ENCODE results near the gene PRPF8. TPM values are rescaled to one million over a fixed set of nuclear protein-coding genes. Genes with fewer than 3 reads are reported as not detected.
A peak's percentile ranks its signal among the peaks of the same experiment; 100 is the strongest.

PRPF8 gene
- total and polyA plus RNA-seq, 4 experiments from 2014 or later: 87.9 to 464 (median 327) TPM

DNA sequence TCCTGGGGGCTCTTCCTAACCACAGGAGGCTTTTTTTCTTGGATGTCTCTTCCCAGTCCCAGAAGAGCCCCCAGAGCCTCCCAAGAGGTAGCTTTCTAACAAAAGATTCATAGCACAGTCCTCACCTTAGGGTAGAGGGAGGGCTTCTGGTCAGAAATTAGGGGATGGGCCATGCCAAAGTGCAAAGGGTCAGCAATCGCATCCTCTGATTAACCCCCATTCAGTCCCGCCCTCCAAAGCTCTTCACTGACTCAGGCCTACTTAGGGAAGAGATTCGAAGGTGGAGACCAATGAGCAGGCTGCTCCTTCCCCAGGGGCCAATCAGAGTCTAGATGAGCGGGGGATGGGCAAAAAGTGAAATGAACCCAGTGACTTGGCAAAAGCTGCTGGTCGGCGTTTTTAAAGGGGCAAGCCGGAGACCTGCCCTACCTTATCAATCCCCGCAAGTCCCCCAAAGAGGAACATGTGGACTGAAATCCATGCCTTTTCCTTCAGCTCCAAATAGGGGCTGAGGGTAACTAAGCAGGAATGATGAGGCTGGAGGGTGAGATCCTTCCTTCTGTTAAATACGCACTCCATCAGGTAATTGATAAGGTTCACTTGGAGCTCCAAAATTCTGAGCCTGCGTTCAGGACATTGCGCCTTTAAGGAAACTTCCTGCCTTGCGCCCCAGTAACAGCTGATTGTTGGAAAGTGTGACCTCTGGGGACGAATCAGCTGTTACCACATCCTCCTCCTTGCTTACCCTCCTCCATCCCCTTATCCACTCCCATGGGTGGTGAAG is 32.4 kb upstream of the PRPF8 start:
- peaks cover 14 to 49% (median 30%) of the 10 kb centered on the region in 4 donors for H3K4me1 Mint-ChIP-seq
- DNase-seq: peak; percentile 76 to 86 (median 79)
- Histone ChIP-seq H3K4me3 (ENCODE audit: low read length in 2 of 2) (peak overlapping the region; percentile 76 to 100), H3K36me3 (ENCODE audit: insufficient read depth, low read length) (no peaks in the 10 kb centered on the region), H3K27ac (ENCODE audit: low read depth, low read length) (peak overlapping the region; percentile 89), H3K9me3 (ENCODE audit: control insufficient read depth in 1 of 2, low read length in 2 of 2) (no peaks in the 10 kb centered on the region), H3K4me1 (ENCODE audit: insufficient read depth, low read length) (peaks cover 33% of the 10 kb centered on the region), H3K27me3 (ENCODE audit: insufficient read depth, low read length) (no peaks in the 10 kb centered on the region)
- ChIA-PET CTCF (ENCODE audit: partially characterized antibody) (interaction anchor here (0.9 to 7.4 kb wide), 18 partner anchors 10 to 528 kb away, joined by 3 to 161 read pairs (median 4); partner anchors contain the start of genes HIC1, RILP and RTN4RL1), POLR2A (ENCODE audit: partially characterized antibody) (interaction anchor here (0.6 to 5.8 kb wide), 50 partner anchors 8 to 1069 kb away, joined by 3 to 79 read pairs (median 5); partner anchors contain the start of genes HIC1, INPP5K, OVCA2 and PITPNA)
- no peaks in the 10 kb centered on the region for H3K27me3 Mint-ChIP-seq
- peak overlapping the region; percentile 90 to 96 (median 94) for H3K4me3 Mint-ChIP-seq
- H3K9me3 Mint-ChIP-seq: peaks cover 0 to 3% (median 0%) of the 10 kb centered on the region in 8 donors
- intact Hi-C loops (cut with micrococcal nuclease): loop anchor here (1.0 to 2.0 kb wide), 8 partner anchors 33 to 720 kb away; partner anchors contain the start of genes MNT, PRPF8, RILP and SLC43A2
- H3K36me3 Mint-ChIP-seq: peaks cover 5% of the 10 kb centered on the region in 2 donors
- H3K27ac Mint-ChIP-seq: peak overlapping the region; percentile 89 to 98 (median 96)

DNA sequence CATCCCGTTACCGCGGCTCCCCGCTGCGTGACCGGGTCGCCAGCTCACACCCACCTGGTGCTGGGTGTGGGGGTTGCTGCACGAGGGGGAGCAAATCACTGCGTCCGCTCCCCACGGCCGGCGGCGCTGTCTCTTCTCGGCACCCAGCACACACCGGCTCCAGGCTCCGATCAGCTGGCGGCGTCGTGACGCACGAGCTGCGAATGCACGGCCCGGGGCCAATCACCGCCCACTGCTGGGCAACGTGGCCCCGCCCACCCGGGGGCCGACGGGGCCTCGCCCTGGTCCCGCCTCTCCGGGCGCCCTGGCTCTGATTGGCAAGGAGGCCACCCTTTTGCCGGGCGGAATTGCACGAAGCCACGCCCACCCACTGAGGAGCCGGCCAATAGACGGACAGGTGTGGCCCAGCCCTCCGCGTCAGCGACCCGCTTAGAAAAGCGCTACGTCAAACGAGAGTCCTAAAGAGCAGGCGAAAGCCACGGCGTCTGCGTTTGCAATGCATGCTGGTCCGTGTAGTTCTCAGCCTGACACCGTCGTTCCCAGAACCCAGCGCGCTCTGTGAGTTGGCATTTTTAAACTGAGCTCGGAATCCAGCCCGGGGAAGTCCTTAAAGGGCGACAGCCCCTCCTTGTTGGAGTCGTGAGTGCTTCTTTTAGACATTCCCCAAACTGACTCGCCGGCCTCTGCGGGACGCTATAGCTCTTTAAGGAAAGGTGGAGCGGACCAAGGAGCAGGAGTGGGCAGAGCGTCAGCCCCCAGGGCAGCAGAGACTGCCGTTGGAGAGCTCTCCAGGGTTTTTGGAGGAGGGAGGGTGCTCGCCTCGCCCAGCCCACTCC is 31.6 kb upstream of the PRPF8 start:
- Histone ChIP-seq H3K4me3 (ENCODE audit: low read length in 2 of 2) (peak overlapping the region; percentile 76 to 100), H3K36me3 (ENCODE audit: insufficient read depth, low read length) (no peaks in the 10 kb centered on the region), H3K4me1 (ENCODE audit: insufficient read depth, low read length) (peaks cover 31% of the 10 kb centered on the region), H3K27me3 (ENCODE audit: insufficient read depth, low read length) (no peaks in the 10 kb centered on the region), H3K9me3 (ENCODE audit: control insufficient read depth in 1 of 2, low read length in 2 of 2) (no peaks in the 10 kb centered on the region), H3K27ac (ENCODE audit: low read depth, low read length) (peak overlapping the region; percentile 89)
- H3K9me3 Mint-ChIP-seq: peaks cover 0 to 3% (median 0%) of the 10 kb centered on the region in 8 donors
- intact Hi-C loops (cut with micrococcal nuclease): loop anchor here (1.0 to 2.0 kb wide), 8 partner anchors 32 to 719 kb away; partner anchors contain the start of genes MNT, PRPF8, RILP and SLC43A2
- peak; percentile 100 for DNase-seq
- no peaks in the 10 kb centered on the region for H3K27me3 Mint-ChIP-seq
- peak overlapping the region; percentile 89 to 98 (median 96) for H3K27ac Mint-ChIP-seq
- ChIA-PET POLR2A (ENCODE audit: partially characterized antibody) (interaction anchor here (0.6 to 5.8 kb wide), 48 partner anchors 7 to 1070 kb away, joined by 3 to 79 read pairs (median 5); partner anchors contain the start of genes HIC1, INPP5K, OVCA2 and PITPNA), CTCF (ENCODE audit: partially characterized antibody) (interaction anchor here (0.9 to 7.4 kb wide), 19 partner anchors 11 to 528 kb away, joined by 3 to 161 read pairs (median 4); partner anchors contain the start of genes HIC1, RILP and RTN4RL1)
- peak overlapping the region; percentile 90 to 96 (median 94) for H3K4me3 Mint-ChIP-seq
- peaks cover 14 to 56% (median 35%) of the 10 kb centered on the region in 4 donors for H3K4me1 Mint-ChIP-seq
- H3K36me3 Mint-ChIP-seq: peaks cover 7 to 10% of the 10 kb centered on the region in 2 donors

DNA sequence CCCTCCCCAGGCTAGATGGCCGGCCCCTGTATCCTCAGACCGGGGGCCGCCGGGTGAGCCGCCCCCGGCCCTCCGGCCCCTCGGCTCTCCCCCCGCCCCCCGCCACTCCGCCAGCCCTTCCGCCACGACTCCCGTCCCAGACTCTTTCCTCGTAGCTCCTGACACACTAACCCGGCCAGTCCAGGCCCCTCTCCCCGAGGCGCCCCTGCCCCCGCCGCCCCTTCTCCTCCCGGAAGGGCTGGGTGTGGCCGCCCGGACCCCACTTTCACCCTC is 31.1 kb upstream of the PRPF8 start:
- intact Hi-C loops (cut with micrococcal nuclease): loop anchor here (1.0 to 2.0 kb wide), 8 partner anchors 31 to 719 kb away; partner anchors contain the start of genes MNT, PRPF8, RILP and SLC43A2
- POLR2A ChIA-PET (ENCODE audit: partially characterized antibody): interaction anchor here (1.3 to 5.8 kb wide), 21 partner anchors 9 to 621 kb away, joined by 4 to 79 read pairs (median 11); partner anchors contain the start of genes INPP5K, OVCA2, PRPF8 and RILP
- Histone ChIP-seq H3K27ac (ENCODE audit: low read depth, low read length) (peak overlapping the region; percentile 66), H3K4me3 (ENCODE audit: low read length in 2 of 2) (peak overlapping the region; percentile 39 to 57), H3K27me3 (ENCODE audit: insufficient read depth, low read length) (no peaks in the 10 kb centered on the region), H3K9me3 (ENCODE audit: control insufficient read depth in 1 of 2, low read length in 2 of 2) (no peaks in the 10 kb centered on the region), H3K36me3 (ENCODE audit: insufficient read depth, low read length) (no peaks in the 10 kb centered on the region), H3K4me1 (ENCODE audit: insufficient read depth, low read length) (peaks cover 33% of the 10 kb centered on the region)
- CTCF ChIA-PET (ENCODE audit: partially characterized antibody): interaction anchor here (1.1 to 7.4 kb wide), 4 partner anchors 47 to 339 kb away, joined by 3 to 161 read pairs (median 5); partner anchors contain the start of gene HIC1
- H3K27me3 Mint-ChIP-seq: no peaks in the 10 kb centered on the region
- H3K9me3 Mint-ChIP-seq: peaks cover 0 to 3% (median 0%) of the 10 kb centered on the region in 8 donors
- DNase-seq: no peak
- peaks cover 7 to 8% of the 10 kb centered on the region in 2 donors for H3K36me3 Mint-ChIP-seq
- peaks cover 16 to 56% (median 37%) of the 10 kb centered on the region in 4 donors for H3K4me1 Mint-ChIP-seq
- peak overlapping the region; percentile 90 to 96 (median 94) for H3K4me3 Mint-ChIP-seq
- H3K27ac Mint-ChIP-seq: peak overlapping the region; percentile 66 to 97 (median 89)

DNA sequence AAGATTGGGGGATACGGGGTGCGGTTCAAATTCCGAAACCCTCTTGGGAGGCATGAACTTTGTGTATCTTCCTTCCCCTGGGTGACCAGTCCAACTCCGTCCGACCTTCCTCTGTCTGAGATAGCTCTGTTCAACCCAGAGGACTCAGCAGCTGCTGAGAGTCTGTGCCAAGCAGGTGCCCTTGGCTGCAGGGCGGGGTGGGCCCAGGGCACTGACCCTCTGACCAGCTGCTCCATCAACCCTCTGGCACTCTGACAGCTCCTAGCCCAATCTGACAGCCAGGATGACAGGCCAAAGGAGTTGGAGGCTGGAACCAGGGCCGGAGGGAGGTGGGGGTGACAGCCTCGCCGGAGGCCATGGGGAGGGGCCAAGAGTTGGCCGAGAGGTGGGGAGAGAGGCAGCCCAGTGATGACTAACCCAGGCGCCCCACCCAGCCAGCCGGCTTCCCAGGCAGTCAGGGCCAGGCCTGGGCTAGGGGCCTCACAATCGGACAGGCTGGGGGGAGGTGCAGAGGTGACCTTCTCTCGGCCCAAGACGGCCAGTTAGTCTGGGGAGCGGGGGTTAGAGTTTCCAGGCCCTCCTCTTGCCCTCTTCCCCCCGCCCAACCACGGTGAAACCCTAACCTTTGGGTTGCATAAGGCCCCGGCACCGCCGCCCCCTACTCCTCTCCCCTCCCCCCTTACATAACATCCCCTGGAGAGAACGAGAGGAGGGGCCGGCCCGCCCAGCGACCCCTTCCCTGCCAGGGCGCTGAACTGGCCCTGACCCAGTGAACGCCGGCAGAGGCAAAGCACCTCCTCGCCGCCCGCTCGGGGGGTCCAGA is 30.5 kb upstream of the PRPF8 start:
- H3K27me3 Mint-ChIP-seq: no peaks in the 10 kb centered on the region
- peaks cover 16 to 57% (median 37%) of the 10 kb centered on the region in 4 donors for H3K4me1 Mint-ChIP-seq
- peak overlapping the region; percentile 47 to 91 (median 56) for H3K4me3 Mint-ChIP-seq
- peaks cover 7 to 8% of the 10 kb centered on the region in 2 donors for H3K36me3 Mint-ChIP-seq
- ChIA-PET POLR2A (ENCODE audit: partially characterized antibody) (interaction anchor here (1.3 to 5.8 kb wide), 18 partner anchors 8 to 621 kb away, joined by 4 to 79 read pairs (median 12); partner anchors contain the start of genes INPP5K, OVCA2, PRPF8 and RILP), CTCF (ENCODE audit: partially characterized antibody) (interaction anchor here (0.8 to 7.4 kb wide), 4 partner anchors 32 to 70 kb away, joined by 3 to 161 read pairs (median 4); no protein-coding TSS in a partner anchor)
- Histone ChIP-seq H3K9me3 (ENCODE audit: control insufficient read depth in 1 of 2, low read length in 2 of 2) (no peaks in the 10 kb centered on the region), H3K27ac (ENCODE audit: low read depth, low read length) (peak overlapping the region; percentile 66), H3K4me3 (ENCODE audit: low read length in 2 of 2) (peak overlapping the region in 1 of 2 donors; percentile 39), H3K27me3 (ENCODE audit: insufficient read depth, low read length) (no peaks in the 10 kb centered on the region), H3K4me1 (ENCODE audit: insufficient read depth, low read length) (peaks cover 34% of the 10 kb centered on the region), H3K36me3 (ENCODE audit: insufficient read depth, low read length) (no peaks in the 10 kb centered on the region)
- peak overlapping the region in 6 of 7 donors; percentile 18 to 70 (median 60) for H3K27ac Mint-ChIP-seq
- intact Hi-C loops (cut with micrococcal nuclease): loop anchor here (5.0 kb wide), 1 partner anchor 48 kb away; no protein-coding TSS in a partner anchor
- peaks cover 0 to 3% (median 0%) of the 10 kb centered on the region in 8 donors for H3K9me3 Mint-ChIP-seq
- peak in 4 of 5 donors; percentile 32 to 72 (median 38) for DNase-seq

DNA sequence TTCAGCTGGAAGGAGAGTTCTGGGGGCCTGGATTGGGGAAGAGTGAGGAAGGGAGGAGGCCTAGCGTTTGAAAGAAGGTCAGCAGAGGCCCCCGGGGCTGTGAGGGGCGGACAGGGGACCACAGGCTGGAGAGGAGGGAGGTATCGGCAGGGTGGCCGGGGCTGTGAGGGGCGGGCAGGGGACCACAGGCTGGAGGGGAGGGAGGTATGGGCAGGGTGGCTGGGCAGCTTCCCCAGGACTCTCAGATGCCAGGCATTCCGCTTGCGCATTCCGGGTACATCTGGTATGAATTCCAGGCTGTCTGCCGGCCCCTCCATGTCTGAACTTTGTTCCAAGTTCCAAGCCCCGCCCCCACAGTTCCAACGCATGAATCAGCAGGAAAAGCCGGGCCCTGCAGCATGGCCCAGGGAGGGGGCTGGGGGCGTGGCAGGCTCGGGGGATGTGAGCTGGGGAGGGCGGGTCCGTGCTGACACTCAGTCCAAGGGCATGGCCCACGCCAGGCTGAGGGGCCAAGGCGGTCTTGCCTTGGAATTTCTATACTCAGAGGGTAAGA is 29.8 kb upstream of the PRPF8 start:
- H3K4me1 ChIP-seq (ENCODE audit: insufficient read depth, low read length): peaks cover 34% of the 10 kb centered on the region
- intact Hi-C loops (cut with micrococcal nuclease): loop anchor here (5.0 kb wide), 1 partner anchor 47 kb away; no protein-coding TSS in a partner anchor
- Mint-ChIP-seq H3K4me3 (peak overlapping the region in 7 of 8 donors; percentile 48 to 72 (median 66)), H3K27me3 (no peaks in the 10 kb centered on the region), H3K4me1 (peaks cover 16 to 57% (median 37%) of the 10 kb centered on the region in 4 donors), H3K36me3 (peaks cover 7 to 8% of the 10 kb centered on the region in 2 donors), H3K9me3 (peaks cover 0 to 3% (median 0%) of the 10 kb centered on the region in 8 donors), H3K27ac (peak overlapping the region in 6 of 7 donors; percentile 15 to 86 (median 68))
- DNase-seq: no peak
- no peaks in the 10 kb centered on the region for H3K36me3 ChIP-seq (ENCODE audit: insufficient read depth, low read length)
- H3K9me3 ChIP-seq (ENCODE audit: control insufficient read depth in 1 of 2, low read length in 2 of 2): no peaks in the 10 kb centered on the region
- H3K4me3 ChIP-seq (ENCODE audit: low read length in 2 of 2): peak overlapping the region in 1 of 2 donors; percentile 39
- POLR2A ChIA-PET (ENCODE audit: partially characterized antibody): interaction anchor here (0.8 to 5.8 kb wide), 3 partner anchors 10 to 41 kb away, joined by 3 to 79 read pairs (median 24); partner anchors contain the start of genes PRPF8 and WDR81
- H3K27me3 ChIP-seq (ENCODE audit: insufficient read depth, low read length): no peaks in the 10 kb centered on the region
- CTCF ChIA-PET (ENCODE audit: partially characterized antibody): interaction anchor here (0.8 to 2.2 kb wide), 3 partner anchors 31 to 70 kb away, joined by 3 to 6 read pairs (median 4); no protein-coding TSS in a partner anchor
- H3K27ac ChIP-seq (ENCODE audit: low read depth, low read length): peak overlapping the region; percentile 66
